ENCODE measurements around the gene RGSL1. TPM values are rescaled to one million over a fixed set of nuclear protein-coding genes. Genes with fewer than 3 reads are reported as not detected.

Gene RGSL1
- total RNA-seq, 1 donor, result not detected

DNA sequence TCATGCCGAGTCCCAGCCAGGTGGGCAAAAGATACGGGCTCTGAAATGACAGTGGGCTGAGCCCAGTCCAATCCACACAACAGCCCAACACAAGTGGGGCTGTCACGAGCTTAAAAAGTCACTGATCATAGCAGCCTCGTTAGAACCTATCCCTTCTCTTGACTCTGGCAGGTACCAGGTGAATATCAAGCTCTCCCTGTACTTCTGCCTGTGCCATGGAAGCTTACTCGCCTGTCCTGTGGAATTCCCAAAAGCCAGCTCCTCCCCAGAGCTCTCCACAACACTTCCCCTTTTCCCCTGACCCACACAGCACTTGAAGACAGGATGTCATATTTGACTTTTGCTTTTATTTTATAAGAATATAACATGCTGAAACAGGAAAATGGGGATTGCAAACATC lies 148.3 kb downstream of the RGSL1 start:
- no peak for DNase-seq (ENCODE audit: low read depth)
- H3K4me3 ChIP-seq (ENCODE audit: low read depth, low read length), result no peak overlapping the region
- TF ChIP-seq, protein P1, sequence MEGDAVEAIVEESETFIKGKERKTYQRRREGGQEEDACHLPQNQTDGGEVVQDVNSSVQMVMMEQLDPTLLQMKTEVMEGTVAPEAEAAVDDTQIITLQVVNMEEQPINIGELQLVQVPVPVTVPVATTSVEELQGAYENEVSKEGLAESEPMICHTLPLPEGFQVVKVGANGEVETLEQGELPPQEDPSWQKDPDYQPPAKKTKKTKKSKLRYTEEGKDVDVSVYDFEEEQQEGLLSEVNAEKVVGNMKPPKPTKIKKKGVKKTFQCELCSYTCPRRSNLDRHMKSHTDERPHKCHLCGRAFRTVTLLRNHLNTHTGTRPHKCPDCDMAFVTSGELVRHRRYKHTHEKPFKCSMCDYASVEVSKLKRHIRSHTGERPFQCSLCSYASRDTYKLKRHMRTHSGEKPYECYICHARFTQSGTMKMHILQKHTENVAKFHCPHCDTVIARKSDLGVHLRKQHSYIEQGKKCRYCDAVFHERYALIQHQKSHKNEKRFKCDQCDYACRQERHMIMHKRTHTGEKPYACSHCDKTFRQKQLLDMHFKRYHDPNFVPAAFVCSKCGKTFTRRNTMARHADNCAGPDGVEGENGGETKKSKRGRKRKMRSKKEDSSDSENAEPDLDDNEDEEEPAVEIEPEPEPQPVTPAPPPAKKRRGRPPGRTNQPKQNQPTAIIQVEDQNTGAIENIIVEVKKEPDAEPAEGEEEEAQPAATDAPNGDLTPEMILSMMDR (IDR thresholded peaks at IDR 0.05; ENCODE audit: insufficient read depth, low read length), result no peak

DNA sequence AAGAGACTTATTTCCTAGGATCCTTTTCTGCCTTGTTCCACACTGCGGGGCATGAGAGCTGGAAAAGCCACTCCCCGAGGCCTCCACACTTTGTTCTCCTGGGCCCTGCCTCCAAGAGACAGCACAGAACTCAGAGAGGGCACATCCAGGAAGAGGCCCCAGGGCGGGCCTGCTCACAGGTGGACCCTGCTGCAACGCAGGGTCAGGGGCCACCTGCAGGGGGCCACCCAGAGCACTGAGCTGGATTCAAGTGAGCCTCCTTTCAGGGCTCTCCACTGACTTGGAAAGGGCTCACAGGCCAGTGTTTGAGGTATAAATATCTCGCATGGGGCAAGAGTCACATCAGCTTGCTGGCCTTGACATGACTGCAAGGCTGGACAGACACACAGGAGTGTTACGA lies 149.4 kb downstream of the RGSL1 start:
- TF ChIP-seq, protein P1 (IDR thresholded peaks at IDR 0.05; ENCODE audit: insufficient read depth, low read length), result peak; percentile 34

GRCh38 chr1:182600036-182600713 lies 150.2 kb downstream of the RGSL1 start:
- TF ChIP-seq, protein P1 (IDR thresholded peaks at IDR 0.05; ENCODE audit: insufficient read depth, low read length), result no peak
- no peak overlapping the region for H3K4me3 ChIP-seq (ENCODE audit: low read depth, low read length)
- DNase-seq (ENCODE audit: low read depth), result no peak

More for the DNA sequence above, 149.4 kb downstream of the RGSL1 start:
- DNase-seq (ENCODE audit: low read depth), result no peak
- no peak overlapping the region for H3K4me3 ChIP-seq (ENCODE audit: low read depth, low read length)

- DNase-seq (ENCODE audit: low read depth), result no peak
- TF ChIP-seq, protein P1 (IDR thresholded peaks at IDR 0.05; ENCODE audit: insufficient read depth, low read length), result no peak
- no peak overlapping the region for H3K4me3 ChIP-seq (ENCODE audit: low read depth, low read length)
Measured at GRCh38 chr1:182600745-182601415, 150.9 kb downstream of the RGSL1 start.

DNA sequence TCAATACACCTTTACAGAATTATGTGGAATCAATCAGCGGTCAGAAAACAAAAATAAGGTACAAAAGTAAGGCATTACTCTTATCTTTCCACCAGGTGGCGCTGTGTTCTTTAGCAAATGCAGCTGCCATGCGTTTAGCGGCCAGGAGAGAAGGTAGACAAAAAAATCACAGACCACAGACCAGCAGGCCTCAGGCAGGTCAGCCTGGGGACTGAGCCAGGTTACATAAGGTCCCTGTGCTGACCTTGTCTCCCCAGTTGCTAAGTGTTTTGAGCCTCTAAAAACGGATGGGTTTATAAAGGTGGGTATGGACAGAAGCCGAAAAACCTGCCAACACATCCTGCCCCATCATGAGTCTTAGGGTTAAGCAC lies 151.5 kb downstream of the RGSL1 start:
- peak; percentile 89 for DNase-seq (ENCODE audit: low read depth)

DNA sequence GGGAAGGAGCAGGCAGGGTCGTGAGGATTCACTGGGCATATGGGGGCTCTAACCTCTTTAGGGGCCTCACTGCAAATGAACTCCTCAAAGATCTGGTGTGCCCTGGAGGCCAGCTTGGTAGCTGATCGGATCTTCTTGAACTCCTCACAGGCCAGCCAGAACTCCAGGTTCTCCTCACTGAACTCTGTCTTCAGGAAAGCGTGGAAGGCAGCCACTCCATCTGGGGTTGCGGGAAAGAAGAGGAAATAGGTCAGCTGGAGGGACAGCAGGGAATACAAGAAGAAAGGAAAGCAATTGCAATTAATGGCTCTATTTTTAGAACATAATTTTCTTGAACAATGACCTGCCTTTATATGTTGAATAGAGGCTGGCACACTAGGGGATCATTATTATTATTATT lies 152.0 kb downstream of the RGSL1 start:
- DNase-seq (ENCODE audit: low read depth), result no peak
- H3K4me3 ChIP-seq (ENCODE audit: low read depth, low read length), result no peak overlapping the region
- TF ChIP-seq, protein P1 (IDR thresholded peaks at IDR 0.05; ENCODE audit: insufficient read depth, low read length), result no peak

More for the DNA sequence above, 151.5 kb downstream of the RGSL1 start:
- no peak overlapping the region for H3K4me3 ChIP-seq (ENCODE audit: low read depth, low read length)
- TF ChIP-seq, protein P1 (IDR thresholded peaks at IDR 0.05; ENCODE audit: insufficient read depth, low read length), result peak; percentile 71
